ENCODE measurements around the gene HJURP.

HJURP gene

GRCh38 chr2:233829193-233830110 is 24.9 kb downstream of the HJURP start:
- DNase-seq, result no peak

- no peak for DNase-seq
Measured at GRCh38 chr2:233828546-233829192, 25.7 kb downstream of the HJURP start.

DNA sequence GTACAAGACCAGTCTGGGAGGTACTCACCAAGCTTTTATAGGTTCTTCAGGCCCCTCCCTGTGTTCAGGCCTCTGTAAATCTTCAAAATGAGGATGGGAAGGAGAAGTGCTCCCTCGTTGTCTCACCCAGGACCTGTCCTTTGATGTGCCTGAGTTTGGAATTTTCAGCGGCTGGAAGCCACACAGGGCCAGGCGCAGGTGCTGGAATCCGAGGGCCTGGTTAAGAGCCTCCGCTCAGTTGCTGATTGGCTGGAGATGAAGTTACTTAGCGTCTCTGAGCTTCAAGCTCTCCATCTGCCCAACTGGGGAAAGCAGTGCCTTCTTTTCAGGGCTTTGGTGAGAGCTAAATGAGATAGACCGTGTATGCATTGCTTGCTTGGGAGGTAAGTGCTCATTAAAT is 30.0 kb downstream of the HJURP start:
- DNase-seq, result no peak

- DNase-seq, result no peak
Measured at GRCh38 chr2:233823731-233824121, 30.6 kb downstream of the HJURP start.

GRCh38 chr2:233822781-233823730 is 31.3 kb downstream of the HJURP start:
- no peak for DNase-seq

DNA sequence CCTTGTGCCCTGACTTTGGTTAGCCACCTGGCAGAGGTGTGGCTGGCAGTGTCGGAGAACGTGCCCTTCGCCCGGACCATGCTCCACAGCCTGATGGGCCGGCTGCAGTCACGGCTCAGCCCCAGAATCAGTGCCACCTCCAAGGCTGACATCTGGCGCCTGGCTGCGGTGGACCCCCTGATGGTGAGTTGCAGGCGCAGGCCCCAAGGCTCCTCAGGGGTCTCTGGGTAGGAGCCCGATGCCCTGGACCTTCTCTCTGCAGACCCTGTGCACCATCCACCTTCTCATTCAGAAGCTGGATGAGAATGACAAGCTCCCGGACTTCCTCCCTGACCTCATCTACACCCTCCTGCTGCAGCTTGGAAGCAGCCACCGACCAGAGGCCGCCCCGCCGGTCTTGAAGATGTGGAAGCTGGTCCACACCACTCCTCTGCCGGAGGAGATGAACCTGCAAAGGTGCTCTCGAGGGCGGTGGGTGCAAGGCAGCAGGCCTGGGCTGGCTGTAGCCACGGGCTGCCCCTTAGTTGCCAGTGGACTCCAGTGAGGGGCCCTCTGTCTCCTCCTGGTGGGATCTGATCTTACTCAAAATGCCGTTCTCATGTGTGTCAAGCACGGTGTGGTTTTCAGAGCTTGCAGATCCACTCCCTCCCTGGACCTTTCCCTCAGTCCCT is 32.1 kb downstream of the HJURP start:
- no peak for DNase-seq

GRCh38 chr2:233821709-233822100 is 32.6 kb downstream of the HJURP start:
- DNase-seq, result no peak

GRCh38 chr2:233821196-233821595 is 33.1 kb downstream of the HJURP start:
- no peak for DNase-seq

GRCh38 chr2:233820774-233821105 is 33.6 kb downstream of the HJURP start:
- no peak for DNase-seq

- DNase-seq, result no peak
Measured at GRCh38 chr2:233819884-233820773, 34.2 kb downstream of the HJURP start.

GRCh38 chr2:233818639-233819621 is 35.4 kb downstream of the HJURP start:
- no peak for DNase-seq

DNA sequence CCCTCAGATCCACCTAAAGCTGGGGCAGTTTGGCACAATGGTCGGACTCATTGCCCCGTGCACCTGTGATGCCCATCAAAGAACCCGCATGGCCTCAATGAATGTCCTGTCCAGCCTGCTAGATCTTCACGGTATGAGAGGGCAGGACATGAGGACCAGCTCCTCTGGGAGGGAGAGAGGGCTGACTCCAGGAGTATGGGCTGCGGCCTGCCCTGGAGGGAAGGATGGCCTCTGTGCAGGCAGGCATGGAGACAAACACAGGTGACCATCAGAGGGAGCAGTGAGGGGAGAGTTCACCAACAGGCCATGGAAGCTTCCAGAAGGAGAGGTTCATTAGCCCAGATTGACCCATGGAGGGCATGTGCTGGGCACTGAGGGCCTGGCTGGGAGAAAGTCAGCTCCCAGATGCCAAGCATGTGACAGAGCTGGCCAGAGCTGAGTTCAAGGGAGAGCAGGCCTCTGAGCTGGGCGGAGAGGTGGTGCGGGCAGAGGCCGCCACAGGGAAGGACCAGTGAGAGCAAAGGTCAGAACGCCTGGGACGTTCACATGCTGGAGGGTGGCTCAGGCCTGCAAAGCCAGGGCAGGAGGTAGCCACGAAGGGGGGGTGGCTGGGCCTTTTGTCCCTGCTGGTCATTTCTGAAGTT is 36.2 kb downstream of the HJURP start:
- DNase-seq, result no peak

DNA sequence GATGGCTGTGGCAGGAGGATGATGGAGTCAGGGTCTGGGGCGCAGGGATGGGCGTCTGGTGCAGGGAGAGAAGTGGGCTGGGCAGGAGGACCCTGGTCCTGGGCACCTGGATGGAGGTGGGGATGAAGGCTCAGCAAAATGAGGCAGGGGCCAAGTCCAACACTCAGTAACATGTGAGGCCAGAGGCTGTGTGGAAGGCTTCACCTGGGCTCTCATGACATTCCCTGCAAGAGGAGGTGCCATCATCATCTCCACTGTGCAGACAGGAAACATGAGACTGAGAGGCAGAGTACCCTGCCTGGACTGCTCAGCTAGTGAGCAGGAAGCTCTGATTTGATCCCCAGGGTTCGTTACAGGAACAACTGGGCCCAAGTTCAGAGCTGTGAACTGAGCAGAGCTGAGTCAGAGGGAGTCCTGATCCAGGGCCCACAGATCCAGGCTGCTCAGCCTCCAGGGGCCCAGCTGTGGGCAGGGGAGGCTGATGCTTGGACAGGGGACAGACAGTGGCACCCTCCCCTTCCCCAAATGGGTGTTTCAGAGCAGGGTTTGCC is 36.9 kb downstream of the HJURP start:
- no peak for DNase-seq

- DNase-seq, result no peak
Measured at GRCh38 chr2:233816771-233817170, 37.6 kb downstream of the HJURP start.

GRCh38 chr2:233816334-233816733 is 38.0 kb downstream of the HJURP start:
- no peak for DNase-seq

DNA sequence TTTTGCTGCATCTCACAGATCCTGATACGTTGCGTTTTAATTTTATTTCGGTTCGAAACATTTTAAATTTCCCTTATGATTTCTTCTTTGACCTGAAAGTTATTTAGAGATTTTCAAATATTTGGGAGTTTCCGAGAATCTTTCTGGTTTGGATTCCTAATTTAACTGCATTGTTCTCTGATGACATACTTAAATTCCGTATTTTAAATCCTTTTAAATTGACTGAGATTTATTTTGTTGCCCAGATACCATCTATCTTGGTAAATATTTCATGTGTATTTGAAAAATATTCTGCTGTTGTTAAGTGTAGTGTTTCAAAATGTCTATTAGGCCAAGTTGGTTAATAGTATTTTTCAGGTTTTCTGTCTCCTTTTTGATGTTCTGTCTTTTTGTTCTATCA is 38.5 kb downstream of the HJURP start:
- DNase-seq, result no peak

DNA sequence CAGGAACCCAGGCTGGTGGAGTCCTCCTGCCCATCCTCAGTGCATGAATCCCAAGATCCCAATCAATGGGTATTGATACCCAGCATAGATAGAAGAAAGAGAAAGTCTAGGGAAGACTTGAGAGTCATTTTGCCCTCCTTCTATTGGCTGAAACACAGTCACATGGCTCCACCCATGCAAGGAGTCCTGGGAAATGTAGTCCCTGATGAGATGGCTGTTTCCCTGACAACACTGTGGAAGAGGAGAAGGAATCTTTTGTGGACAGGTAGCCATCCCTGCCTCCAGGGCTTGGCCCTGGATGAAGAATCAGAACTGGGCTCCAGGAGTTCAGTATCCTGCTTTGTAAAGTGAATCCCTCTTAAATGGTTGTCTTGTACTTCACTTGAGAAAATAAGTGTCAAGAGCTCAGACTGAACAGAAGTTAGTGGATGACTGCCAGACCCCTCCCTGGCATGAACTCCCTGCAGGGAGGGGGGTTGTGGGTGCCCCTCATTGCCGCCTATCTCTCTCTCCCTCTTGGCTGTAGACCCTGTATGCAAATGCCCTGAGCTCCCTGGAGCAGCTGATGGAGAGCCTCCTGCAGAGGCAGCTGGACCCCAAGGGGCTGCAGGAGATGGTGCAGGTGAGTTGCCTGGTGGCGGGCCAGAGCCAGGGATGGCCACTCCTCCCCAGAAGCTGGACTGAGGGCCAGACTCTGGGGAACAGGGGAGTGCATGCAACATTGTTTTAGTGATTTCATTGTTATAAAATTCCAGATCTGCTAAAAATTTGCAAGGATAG is 40.1 kb downstream of the HJURP start:
- no peak for DNase-seq

- DNase-seq, result no peak
Measured at GRCh38 chr2:233813236-233814055, 40.9 kb downstream of the HJURP start.

Measured in stimulated activated CD4-positive, alpha-beta T cell treated with anti-CD3 and anti-CD28 coated beads, Interleukin-4, amount 100 ng/mL, for 1 hour (primary cell).